Measurements from ENCODE around the gene EIF4A3. TPM values are rescaled to one million over a fixed set of nuclear protein-coding genes. Genes with fewer than 3 reads are reported as not detected.

The EIF4A3 gene
- total RNA-seq (59.3 and 81.7 TPM in 2 replicates), polyA plus RNA-seq (106 and 107 TPM in 2 replicates)

DNA sequence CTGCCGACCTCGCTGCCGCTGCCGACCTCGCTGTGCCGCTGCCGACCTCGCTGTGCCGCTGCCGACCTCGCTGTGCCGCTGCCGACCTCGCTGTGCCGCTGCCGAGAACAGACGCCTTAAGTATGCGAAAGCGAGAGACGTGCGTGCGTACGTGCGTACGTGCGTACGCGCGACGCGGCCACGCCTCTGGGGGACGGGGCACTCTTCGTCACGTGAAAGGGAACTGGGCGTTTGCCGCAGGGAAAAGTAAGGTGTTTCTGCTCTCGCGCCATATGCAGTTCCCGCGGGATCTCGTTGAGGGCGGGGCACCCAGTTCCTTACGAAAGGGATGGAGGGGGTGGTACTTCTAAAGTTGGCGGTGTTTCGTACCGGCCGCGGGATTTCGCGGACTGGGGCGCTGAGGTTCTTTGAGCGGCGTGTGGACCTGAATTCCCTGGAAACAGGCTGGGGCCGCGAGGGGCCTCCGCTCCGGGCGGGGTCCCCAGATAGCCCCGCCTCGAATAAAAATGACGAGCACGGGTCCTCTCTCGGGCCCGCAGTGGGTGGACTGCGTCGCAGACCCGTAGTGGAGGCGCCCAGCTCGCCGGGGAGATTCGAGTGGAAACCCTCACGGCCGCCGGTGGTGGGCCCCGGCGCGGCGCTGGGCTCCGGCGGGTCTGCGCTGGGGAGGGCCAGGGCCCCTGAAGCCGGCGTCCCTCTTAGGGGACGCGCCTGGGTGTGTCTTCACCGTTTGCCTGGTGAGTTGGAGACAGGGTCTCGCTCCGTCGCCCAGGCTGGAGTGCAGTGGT, at the start of gene EIF4A3:
Gene EIF4A3 (minus strand): TSS at position 94 of the 788 bp plus-strand sequence. CDS start 167 bp downstream, outside the sequence.
- peaks cover 20% of the 10 kb centered on the region for H3K4me1 ChIP-seq (ENCODE audit: insufficient read depth)
- peak within 1 kb of the TSS; percentile 72 for H3K4me3 ChIP-seq
- TF ChIP-seq CTCF (IDR thresholded peaks at IDR 0.05; ENCODE audit: poor library complexity) = peak; percentile 22
- no peak for TF ChIP-seq EZH2phosphoT487 (IDR thresholded peaks at IDR 0.05; ENCODE audit: low read depth, severe bottlenecking, unreplicated experiment)
- H2AFZ ChIP-seq = peak within 1 kb of the TSS; percentile 70
- H4K20me1 ChIP-seq (ENCODE audit: insufficient read depth, poor library complexity, severe bottlenecking) = peaks cover 28% of the 10 kb centered on the region
- H3K27ac ChIP-seq = peak within 1 kb of the TSS; percentile 98
- peaks cover 64% of the 10 kb centered on the region for H3K79me2 ChIP-seq
- WGBS (ENCODE audit: low lambda C conversion rate, missing lambda C conversion rate) = under 1% methylated on average over 89 of the region's 90 CpGs
- DNase-seq (ENCODE audit: low spot score) = peak; percentile 99
- no peaks in the 10 kb centered on the region for H3K9me3 ChIP-seq (ENCODE audit: low read depth)
- H3K4me2 ChIP-seq = peak within 1 kb of the TSS; percentile 90
- H3K27me3 ChIP-seq = no peaks in the 10 kb centered on the region
- H3K9me2 ChIP-seq (replicated peaks; ENCODE audit: insufficient read depth) = no peaks in the 10 kb centered on the region
- no peaks in the 10 kb centered on the region for H3K36me3 ChIP-seq (replicated peaks; ENCODE audit: insufficient read depth, low read depth)

DNA sequence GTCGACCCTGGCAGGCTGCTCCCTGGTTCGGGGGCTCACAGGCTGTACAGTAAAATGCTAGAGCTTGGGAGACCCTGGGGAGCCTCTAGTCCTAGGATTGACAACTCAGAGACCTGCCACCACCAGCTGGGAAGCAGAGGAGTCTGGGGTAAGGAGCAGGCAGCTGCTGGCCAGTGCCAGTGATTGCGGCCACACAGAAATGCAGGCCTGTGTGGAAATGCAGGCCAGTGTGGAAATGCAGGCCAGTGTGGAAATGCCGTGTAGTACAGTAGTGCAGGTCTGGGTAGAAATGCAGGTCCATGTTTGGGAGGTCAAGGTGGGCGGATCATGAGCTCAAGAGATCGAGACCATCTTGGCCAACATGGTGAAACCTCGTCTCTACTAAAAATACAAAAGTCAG, 49.7 kb upstream of the EIF4A3 start:
- H3K4me3 ChIP-seq = no peak overlapping the region
- H3K9me3 ChIP-seq (ENCODE audit: low read depth) = no peaks in the 10 kb centered on the region
- H2AFZ ChIP-seq = no peak overlapping the region
- TF ChIP-seq CTCF (IDR thresholded peaks at IDR 0.05; ENCODE audit: poor library complexity) (no peak), EZH2 (IDR thresholded peaks at IDR 0.05; ENCODE audit: borderline replicate concordance) (no peak), EZH2phosphoT487 (IDR thresholded peaks at IDR 0.05; ENCODE audit: low read depth, severe bottlenecking, unreplicated experiment) (no peak)
- no peaks in the 10 kb centered on the region for H3K9me2 ChIP-seq (replicated peaks; ENCODE audit: insufficient read depth)
- H3K36me3 ChIP-seq (replicated peaks; ENCODE audit: insufficient read depth, low read depth) = no peaks in the 10 kb centered on the region
- peaks cover 3% of the 10 kb centered on the region for H3K4me1 ChIP-seq (ENCODE audit: insufficient read depth)
- DNase-seq (ENCODE audit: low spot score) = no peak
- no peak overlapping the region for H3K4me2 ChIP-seq
- H3K79me2 ChIP-seq = no peaks in the 10 kb centered on the region
- 91% methylated on average over 7 of the region's 7 CpGs for WGBS (ENCODE audit: low lambda C conversion rate, missing lambda C conversion rate)
- H3K27me3 ChIP-seq = no peaks in the 10 kb centered on the region
- no peaks in the 10 kb centered on the region for H4K20me1 ChIP-seq (ENCODE audit: insufficient read depth, poor library complexity, severe bottlenecking)
- H3K27ac ChIP-seq = no peak overlapping the region

DNA sequence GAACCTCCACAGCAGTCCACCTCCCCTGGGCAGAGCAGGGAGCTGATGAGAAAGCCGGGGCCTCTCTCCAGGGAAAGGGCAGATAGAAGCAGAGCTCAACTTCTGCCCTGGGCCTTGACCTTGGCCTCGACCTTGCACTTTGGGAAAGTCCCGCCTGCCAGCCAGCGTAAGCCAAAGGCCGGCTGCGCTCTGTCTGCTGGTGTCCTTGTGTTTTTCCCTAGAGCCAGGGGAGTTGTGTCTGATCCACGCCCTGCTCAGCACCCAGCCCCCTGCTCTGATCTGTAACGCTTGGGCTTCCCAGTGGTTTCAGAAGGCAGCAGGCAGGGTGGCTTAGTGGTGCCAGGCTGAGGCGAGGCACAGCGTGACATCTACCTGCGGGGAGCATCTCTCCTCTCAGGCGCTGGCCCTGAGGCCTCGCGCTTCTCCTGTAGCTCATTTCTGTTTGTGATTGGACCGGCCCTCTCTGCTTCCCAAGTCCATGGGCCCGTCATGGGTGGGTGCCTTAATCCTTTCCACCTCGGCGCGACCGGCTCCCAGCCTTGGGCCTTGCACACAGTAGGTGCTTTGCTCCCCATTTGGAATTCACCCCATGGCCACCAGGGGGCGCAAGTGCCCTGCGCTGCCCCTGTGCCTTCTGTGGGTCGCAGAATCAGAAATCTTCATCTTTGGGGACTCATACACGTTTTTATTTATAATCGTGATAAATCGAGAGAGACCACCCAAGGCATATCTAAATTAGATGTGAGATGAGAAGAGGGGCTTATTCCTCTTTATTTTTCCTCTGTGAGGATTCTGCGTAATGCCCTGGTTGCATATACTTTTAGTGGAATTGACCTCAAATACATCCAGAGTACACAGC, 49.0 kb upstream of the EIF4A3 start:
- Histone ChIP-seq H3K4me1 (ENCODE audit: insufficient read depth) (peaks cover 3% of the 10 kb centered on the region), H3K79me2 (no peaks in the 10 kb centered on the region), H3K36me3 (replicated peaks; ENCODE audit: insufficient read depth, low read depth) (no peaks in the 10 kb centered on the region), H2AFZ (no peak overlapping the region), H3K4me2 (no peak overlapping the region), H3K4me3 (no peak overlapping the region), H3K27ac (no peak overlapping the region), H3K27me3 (no peaks in the 10 kb centered on the region), H4K20me1 (ENCODE audit: insufficient read depth, poor library complexity, severe bottlenecking) (no peaks in the 10 kb centered on the region), H3K9me2 (replicated peaks; ENCODE audit: insufficient read depth) (no peaks in the 10 kb centered on the region), H3K9me3 (ENCODE audit: low read depth) (no peaks in the 10 kb centered on the region)
- no peak for DNase-seq (ENCODE audit: low spot score)
- 68% methylated on average over 27 of the region's 27 CpGs for WGBS (ENCODE audit: low lambda C conversion rate, missing lambda C conversion rate)
- peak; percentile 83 for TF ChIP-seq CTCF (IDR thresholded peaks at IDR 0.05; ENCODE audit: poor library complexity)
- no peak for TF ChIP-seq EZH2phosphoT487 (IDR thresholded peaks at IDR 0.05; ENCODE audit: low read depth, severe bottlenecking, unreplicated experiment)

Data from hepatocyte (in vitro differentiated cells).